ENCODE results near the gene UPK1A. TPM values are rescaled to one million over a fixed set of nuclear protein-coding genes. Genes with fewer than 3 reads are reported as not detected.

Gene UPK1A
- total and polyA plus RNA-seq, 9 of the 15 experiments (the other 6 are each of a cell fraction or from before 2014, with no cell fraction given): 0.06 to 0.13 TPM; not detected in 7

DNA sequence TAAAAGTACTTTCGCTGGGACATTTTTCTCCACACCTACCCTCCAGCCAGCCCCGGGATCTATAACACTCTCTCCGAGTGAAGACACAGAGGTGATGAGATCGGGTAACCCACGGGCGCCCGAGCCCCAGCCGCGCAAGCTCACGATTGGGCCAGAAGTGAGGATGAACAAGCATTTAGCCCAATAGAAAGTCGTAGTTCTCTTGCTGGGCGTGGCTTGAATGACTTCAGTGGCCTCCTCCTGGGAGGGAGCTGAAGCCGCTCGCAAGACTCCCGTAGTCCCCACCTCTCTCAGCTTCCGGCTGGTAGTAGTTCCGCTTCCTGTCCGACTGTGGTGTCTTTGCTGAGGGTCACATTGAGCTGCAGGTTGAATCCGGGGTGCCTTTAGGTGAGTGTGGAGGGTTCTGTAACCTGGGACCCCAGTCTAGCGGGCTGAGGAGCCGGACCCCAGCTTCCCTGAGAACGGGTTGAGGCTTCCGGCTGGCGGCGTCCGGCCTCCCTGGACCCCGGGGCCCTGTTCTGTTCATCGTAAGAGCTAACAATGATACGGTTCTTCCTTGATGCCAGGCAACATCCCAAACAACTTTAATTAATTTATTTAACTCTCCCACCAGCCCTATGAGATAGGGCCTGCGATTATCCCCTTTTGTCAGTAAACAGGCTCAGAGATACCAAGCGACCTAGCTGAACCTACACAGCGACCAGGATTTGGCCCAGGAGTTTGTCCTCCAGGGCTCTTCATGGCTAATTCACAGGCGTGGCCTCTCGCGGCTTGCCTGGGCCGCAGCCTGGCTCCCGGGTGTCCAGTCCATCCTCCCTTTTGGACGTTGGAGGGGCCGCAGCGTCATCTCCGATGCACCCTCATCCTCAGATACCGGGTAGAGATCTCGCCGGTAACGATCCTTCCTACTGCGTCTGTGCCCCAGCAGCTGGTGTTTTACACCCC is 18.0 kb upstream of the UPK1A start, which contains the start of gene COX6B1 (continued):
- TF ChIP-seq, protein P1, sequence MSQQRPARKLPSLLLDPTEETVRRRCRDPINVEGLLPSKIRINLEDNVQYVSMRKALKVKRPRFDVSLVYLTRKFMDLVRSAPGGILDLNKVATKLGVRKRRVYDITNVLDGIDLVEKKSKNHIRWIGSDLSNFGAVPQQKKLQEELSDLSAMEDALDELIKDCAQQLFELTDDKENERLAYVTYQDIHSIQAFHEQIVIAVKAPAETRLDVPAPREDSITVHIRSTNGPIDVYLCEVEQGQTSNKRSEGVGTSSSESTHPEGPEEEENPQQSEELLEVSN (IDR thresholded peaks at IDR 0.05; ENCODE audit: borderline replicate concordance in 1 of 2, extremely low read depth in 1 of 2, insufficient read depth in 1 of 2, insufficient read length in 1 of 2, low read depth in 1 of 2, low read length in 1 of 2, poor library complexity in 1 of 2, severe bottlenecking in 1 of 2): peak; percentile 34 to 50
- peak; percentile 46; the same call in 1 of the 2 replicates for TF ChIP-seq NFE2 (IDR thresholded peaks at IDR 0.05; ENCODE audit: low read depth)
- peak; percentile 88 for TF ChIP-seq RBM25 (IDR thresholded peaks at IDR 0.05; ENCODE audit: low read depth, low read length, severe bottlenecking)
- peak; percentile 96 for TF ChIP-seq ESRRA (IDR thresholded peaks at IDR 0.05; ENCODE audit: borderline replicate concordance, low read depth)
- TF ChIP-seq, protein P2, sequence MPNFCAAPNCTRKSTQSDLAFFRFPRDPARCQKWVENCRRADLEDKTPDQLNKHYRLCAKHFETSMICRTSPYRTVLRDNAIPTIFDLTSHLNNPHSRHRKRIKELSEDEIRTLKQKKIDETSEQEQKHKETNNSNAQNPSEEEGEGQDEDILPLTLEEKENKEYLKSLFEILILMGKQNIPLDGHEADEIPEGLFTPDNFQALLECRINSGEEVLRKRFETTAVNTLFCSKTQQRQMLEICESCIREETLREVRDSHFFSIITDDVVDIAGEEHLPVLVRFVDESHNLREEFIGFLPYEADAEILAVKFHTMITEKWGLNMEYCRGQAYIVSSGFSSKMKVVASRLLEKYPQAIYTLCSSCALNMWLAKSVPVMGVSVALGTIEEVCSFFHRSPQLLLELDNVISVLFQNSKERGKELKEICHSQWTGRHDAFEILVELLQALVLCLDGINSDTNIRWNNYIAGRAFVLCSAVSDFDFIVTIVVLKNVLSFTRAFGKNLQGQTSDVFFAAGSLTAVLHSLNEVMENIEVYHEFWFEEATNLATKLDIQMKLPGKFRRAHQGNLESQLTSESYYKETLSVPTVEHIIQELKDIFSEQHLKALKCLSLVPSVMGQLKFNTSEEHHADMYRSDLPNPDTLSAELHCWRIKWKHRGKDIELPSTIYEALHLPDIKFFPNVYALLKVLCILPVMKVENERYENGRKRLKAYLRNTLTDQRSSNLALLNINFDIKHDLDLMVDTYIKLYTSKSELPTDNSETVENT (CRISPR knock-in tag; IDR thresholded peaks at IDR 0.05): peak; percentile 44; the same call in 1 of the 2 replicates
- TF ChIP-seq SP2 (IDR thresholded peaks at IDR 0.05; ENCODE audit: extremely low read depth, low read depth, low read length, poor library complexity, severe bottlenecking): peak; percentile 77
- TF ChIP-seq RBBP5 (IDR thresholded peaks at IDR 0.05; ENCODE audit: borderline replicate concordance, insufficient read depth, low read length, poor library complexity, severe bottlenecking): peak; percentile 64
- peak; percentile 80 for TF ChIP-seq SP1 (CRISPR knock-in tag; IDR thresholded peaks at IDR 0.05)
- TF ChIP-seq, protein P3, sequence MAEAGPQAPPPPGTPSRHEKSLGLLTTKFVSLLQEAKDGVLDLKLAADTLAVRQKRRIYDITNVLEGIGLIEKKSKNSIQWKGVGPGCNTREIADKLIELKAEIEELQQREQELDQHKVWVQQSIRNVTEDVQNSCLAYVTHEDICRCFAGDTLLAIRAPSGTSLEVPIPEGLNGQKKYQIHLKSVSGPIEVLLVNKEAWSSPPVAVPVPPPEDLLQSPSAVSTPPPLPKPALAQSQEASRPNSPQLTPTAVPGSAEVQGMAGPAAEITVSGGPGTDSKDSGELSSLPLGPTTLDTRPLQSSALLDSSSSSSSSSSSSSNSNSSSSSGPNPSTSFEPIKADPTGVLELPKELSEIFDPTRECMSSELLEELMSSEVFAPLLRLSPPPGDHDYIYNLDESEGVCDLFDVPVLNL (CRISPR knock-in tag; IDR thresholded peaks at IDR 0.05; ENCODE audit: low read depth): no peak
- no peak for TF ChIP-seq NFATC3 (IDR thresholded peaks at IDR 0.05)
- TF ChIP-seq SUPT5H (IDR thresholded peaks at IDR 0.05): peak; percentile 92
- TF ChIP-seq, protein P4, sequence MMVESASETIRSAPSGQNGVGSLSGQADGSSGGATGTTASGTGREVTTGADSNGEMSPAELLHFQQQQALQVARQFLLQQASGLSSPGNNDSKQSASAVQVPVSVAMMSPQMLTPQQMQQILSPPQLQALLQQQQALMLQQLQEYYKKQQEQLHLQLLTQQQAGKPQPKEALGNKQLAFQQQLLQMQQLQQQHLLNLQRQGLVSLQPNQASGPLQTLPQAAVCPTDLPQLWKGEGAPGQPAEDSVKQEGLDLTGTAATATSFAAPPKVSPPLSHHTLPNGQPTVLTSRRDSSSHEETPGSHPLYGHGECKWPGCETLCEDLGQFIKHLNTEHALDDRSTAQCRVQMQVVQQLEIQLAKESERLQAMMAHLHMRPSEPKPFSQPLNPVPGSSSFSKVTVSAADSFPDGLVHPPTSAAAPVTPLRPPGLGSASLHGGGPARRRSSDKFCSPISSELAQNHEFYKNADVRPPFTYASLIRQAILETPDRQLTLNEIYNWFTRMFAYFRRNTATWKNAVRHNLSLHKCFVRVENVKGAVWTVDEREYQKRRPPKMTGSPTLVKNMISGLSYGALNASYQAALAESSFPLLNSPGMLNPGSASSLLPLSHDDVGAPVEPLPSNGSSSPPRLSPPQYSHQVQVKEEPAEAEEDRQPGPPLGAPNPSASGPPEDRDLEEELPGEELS (CRISPR knock-in tag; IDR thresholded peaks at IDR 0.05; ENCODE audit: borderline replicate concordance): peak; percentile 31; the same call in 1 of the 2 replicates
- TF ChIP-seq, protein P5, sequence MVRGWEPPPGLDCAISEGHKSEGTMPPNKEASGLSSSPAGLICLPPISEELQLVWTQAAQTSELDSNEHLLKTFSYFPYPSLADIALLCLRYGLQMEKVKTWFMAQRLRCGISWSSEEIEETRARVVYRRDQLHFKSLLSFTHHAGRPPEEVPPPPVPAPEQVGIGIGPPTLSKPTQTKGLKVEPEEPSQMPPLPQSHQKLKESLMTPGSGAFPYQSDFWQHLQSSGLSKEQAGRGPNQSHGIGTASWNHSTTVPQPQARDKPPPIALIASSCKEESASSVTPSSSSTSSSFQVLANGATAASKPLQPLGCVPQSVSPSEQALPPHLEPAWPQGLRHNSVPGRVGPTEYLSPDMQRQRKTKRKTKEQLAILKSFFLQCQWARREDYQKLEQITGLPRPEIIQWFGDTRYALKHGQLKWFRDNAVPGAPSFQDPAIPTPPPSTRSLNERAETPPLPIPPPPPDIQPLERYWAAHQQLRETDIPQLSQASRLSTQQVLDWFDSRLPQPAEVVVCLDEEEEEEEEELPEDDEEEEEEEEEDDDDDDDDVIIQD (CRISPR knock-in tag; IDR thresholded peaks at IDR 0.05): no peak
- 0 out of 2 replicates have a peak, but pooled peaks have one; percentile 18 for TF ChIP-seq CREB1 (IDR thresholded peaks at IDR 0.05)
- TF ChIP-seq CREB1 (CRISPR knock-in tag; IDR thresholded peaks at IDR 0.05): no peak
- no peak for TF ChIP-seq ARID1B (IDR thresholded peaks at IDR 0.05)
- 0 out of 2 replicates have a peak, but pooled peaks have one; percentile 60 for TF ChIP-seq PHB (CRISPR knock-in tag; IDR thresholded peaks at IDR 0.05)

Measured in K562 (cell line).